Upper lobe of left lung (tissue), 6 donors: ENCODE measurements around the gene ZBTB5. TPM values are rescaled to one million over a fixed set of nuclear protein-coding genes. Genes with fewer than 3 reads are reported as not detected.

Source experiments
- ATAC-seq, 2 donors: fragments of 200-7000 bp; cut with Tn5 transposase; one replicate each; pipeline ENCODE4 v1.9.1; 2022; ENCODE audit warnings: mild to moderate bottlenecking in 2 of 2, moderate library complexity in 2 of 2; ENCODE audit not compliant: low FRiP score in 2 of 2
- DNase-seq, 2 donors: peaks; one replicate each; pipeline ENCODE4 v3.0.0-alpha.2; 2019 to 2020
- H3K27ac ChIP-seq, 4 donors: fragments of 200-600 bp; sonication (generic); one replicate each; pipeline ENCODE4 v1.5.1; 2016 to 2019
- H3K27me3 ChIP-seq, 4 donors: fragments of 200-600 bp; sonication (generic); one replicate each; pipeline ENCODE4 v1.5.1; 2017 to 2019
- H3K36me3 ChIP-seq, 4 donors: fragments of 200-600 bp; sonication (generic); one replicate each; pipeline ENCODE4 v1.5.1; 2016 to 2019
- H3K4me1 ChIP-seq, 4 donors: fragments of 200-600 bp; sonication (generic); one replicate each; pipeline ENCODE4 v1.5.1; 2018 to 2019
- H3K4me3 ChIP-seq, 4 donors: fragments of 200-600 bp; sonication (generic); one replicate each; pipeline ENCODE4 v1.5.1; 2017 to 2019; ENCODE audit warnings: mild to moderate bottlenecking in 2 of 4, moderate library complexity in 1 of 4
- H3K9me3 ChIP-seq, 4 donors: fragments of 200-600 bp; sonication (generic); one replicate each; pipeline ENCODE4 v1.5.1; 2018 to 2019
- EP300 ChIP-seq, 4 donors: sonication (generic); formaldehyde crosslinking; IDR thresholded peaks; one replicate each; pipeline ENCODE4 v1.5.1; 2017; ENCODE audit warnings: antibody characterized with exemption in 4 of 4, control low read depth in 2 of 4
- POLR2A ChIP-seq, 4 donors: fragments of 450-650 bp; IDR thresholded peaks; one replicate each; pipeline ENCODE4 v1.5.1; 2016 to 2017; ENCODE audit warnings: antibody characterized with exemption in 4 of 4, mild to moderate bottlenecking in 2 of 4
- POLR2AphosphoS5 ChIP-seq, 2 donors: sonication (generic); formaldehyde crosslinking; IDR thresholded peaks; one replicate each; pipeline ENCODE4 v1.5.1; 2017; ENCODE audit warnings: antibody characterized with exemption in 2 of 2
- WGBS, 2 donors: methylation state at CpG; one replicate each; pipeline ENCODE4 v1.1.5; 2017 to 2018; 5-methylcytosine and 5-hydroxymethylcytosine counted together
- total RNA-seq, 6 donors: library from RNA; depleted of rRNA in 4 of 6; stranded (reverse); fragments of >200 nt in 4 of 6; gene quantifications; one replicate each; pipeline versions ENCODE4 v1.1.0 to v1.2.1, GENCODE V29; 2016 to 2021
- TF ChIP-seq, protein P1 (sequence below), 6 experiments: fragments of 450-650 bp in 4 of 6; fragments of 200-600 bp in 2 of 6; sonication (generic) in 2 of 6; IDR thresholded peaks; one replicate each; pipeline ENCODE4 v1.5.1; 2016 to 2019; ENCODE audit warnings: antibody characterized with exemption in 6 of 6
- donor health status: DM: no; HTN: no; CAD: no; lungs with moderate emphysema.
- donor health status: DM: no; HTN: yes; CAD: no; lungs with severe emphysema.

The ZBTB5 gene
- total RNA-seq, 6 donors from 2014 or later, result 7.9 to 15.0 (median 10.0) TPM

DNA sequence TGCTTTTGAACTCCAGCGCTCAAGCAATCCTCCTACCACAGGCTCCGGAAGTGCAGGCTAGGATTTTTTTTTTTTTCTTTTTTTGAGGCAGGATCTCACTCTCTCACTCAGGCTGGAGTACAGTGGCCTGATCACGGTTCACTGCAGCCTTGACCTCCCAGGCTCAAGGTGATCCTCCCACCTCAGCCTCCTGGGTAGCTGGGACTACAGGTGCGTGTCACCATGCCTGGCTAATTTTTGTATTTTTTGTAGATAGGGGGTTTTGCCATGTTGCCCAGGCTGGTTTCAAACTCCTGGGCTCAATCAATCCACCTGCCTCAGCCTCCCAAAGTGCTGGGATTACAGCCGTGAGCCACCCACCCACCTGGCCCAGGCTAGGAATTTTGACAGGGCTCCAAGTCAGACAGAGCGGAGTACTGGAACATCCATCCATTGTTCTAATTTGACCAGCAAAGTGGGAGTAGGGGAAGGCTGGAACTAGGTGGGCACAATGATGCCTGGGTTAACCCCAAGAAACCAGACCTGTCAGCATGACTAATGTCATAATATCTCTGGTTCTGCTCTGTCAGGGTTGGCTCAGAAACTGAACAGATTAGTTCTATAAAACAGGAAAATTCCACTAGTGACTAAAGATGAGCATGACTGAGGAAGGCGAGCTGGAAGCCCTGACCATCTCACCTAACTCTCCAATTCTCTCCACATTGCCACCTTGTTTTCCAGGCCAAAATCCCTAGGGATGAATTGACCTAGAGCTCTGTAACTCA is 9.2 kb downstream of the ZBTB5 start:
- WGBS, 2 donors, result 82 to 83% methylated on average over 7 of the region's 7 CpGs
- no peaks in the 10 kb centered on the region for H3K27me3 ChIP-seq
- ATAC-seq (no peak), DNase-seq (no peak)
- H3K4me3 ChIP-seq, result no peak overlapping the region
- TF ChIP-seq, protein P1, sequence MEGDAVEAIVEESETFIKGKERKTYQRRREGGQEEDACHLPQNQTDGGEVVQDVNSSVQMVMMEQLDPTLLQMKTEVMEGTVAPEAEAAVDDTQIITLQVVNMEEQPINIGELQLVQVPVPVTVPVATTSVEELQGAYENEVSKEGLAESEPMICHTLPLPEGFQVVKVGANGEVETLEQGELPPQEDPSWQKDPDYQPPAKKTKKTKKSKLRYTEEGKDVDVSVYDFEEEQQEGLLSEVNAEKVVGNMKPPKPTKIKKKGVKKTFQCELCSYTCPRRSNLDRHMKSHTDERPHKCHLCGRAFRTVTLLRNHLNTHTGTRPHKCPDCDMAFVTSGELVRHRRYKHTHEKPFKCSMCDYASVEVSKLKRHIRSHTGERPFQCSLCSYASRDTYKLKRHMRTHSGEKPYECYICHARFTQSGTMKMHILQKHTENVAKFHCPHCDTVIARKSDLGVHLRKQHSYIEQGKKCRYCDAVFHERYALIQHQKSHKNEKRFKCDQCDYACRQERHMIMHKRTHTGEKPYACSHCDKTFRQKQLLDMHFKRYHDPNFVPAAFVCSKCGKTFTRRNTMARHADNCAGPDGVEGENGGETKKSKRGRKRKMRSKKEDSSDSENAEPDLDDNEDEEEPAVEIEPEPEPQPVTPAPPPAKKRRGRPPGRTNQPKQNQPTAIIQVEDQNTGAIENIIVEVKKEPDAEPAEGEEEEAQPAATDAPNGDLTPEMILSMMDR (IDR thresholded peaks at IDR 0.05), result no peak
- TF ChIP-seq POLR2AphosphoS5 (IDR thresholded peaks at IDR 0.05) (no peak), EP300 (IDR thresholded peaks at IDR 0.05) (no peak), POLR2A (IDR thresholded peaks at IDR 0.05) (no peak)
- no peak overlapping the region for H3K27ac ChIP-seq
- peaks cover 0 to 2% (median 0%) of the 10 kb centered on the region in 4 donors for H3K36me3 ChIP-seq
- no peaks in the 10 kb centered on the region for H3K9me3 ChIP-seq
- H3K4me1 ChIP-seq, result peaks cover 0 to 18% (median 8%) of the 10 kb centered on the region in 4 donors

DNA sequence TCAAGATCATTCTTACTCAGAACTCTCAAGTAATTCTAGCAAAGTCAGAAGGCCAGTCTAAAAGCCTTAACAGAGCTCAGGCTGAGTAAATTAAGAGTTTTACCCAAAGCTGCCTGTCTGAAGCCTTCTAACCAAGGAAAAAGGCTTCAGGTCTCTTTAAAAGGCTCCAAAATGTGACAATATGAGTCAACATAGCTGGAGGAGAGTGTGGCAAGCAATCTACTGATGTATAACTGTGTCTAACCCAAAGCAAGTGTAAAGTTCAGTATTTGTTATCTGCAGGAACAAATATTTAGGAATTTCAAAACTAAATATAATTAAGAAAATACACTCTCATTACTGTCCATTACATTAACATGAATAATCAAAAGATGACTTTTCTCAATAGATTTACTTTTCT is 11.0 kb downstream of the ZBTB5 start:
- Histone ChIP-seq H3K27me3 (no peaks in the 10 kb centered on the region), H3K4me3 (no peak overlapping the region), H3K36me3 (peaks cover 0 to 9% (median 0%) of the 10 kb centered on the region in 4 donors), H3K4me1 (peaks cover 0 to 18% (median 7%) of the 10 kb centered on the region in 4 donors), H3K27ac (no peak overlapping the region), H3K9me3 (no peaks in the 10 kb centered on the region)
- no peak for DNase-seq
- no peak for TF ChIP-seq POLR2AphosphoS5 (IDR thresholded peaks at IDR 0.05)
- TF ChIP-seq EP300 (IDR thresholded peaks at IDR 0.05), result no peak
- TF ChIP-seq POLR2A (IDR thresholded peaks at IDR 0.05), result no peak
- TF ChIP-seq, protein P1 (IDR thresholded peaks at IDR 0.05), result no peak
- no peak for ATAC-seq

DNA sequence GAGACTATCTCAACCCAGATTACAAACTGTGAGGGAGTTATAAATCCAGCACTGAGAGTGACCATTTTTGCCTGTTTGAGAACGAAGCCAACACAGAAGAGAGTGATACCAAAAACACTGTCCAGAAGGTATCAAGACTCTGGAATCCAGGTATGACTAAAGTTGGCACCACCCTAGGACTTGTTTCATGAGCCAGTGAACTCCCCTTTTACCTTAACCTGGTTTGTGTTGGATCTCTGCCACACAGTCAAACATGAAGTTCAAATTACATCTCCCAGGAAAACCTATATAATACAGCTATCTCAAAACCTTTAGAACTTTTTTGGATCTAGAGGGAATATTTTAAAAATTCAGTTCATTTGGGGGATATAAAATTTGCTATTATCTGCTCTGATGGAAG is 11.4 kb downstream of the ZBTB5 start:
- Histone ChIP-seq H3K4me1 (peaks cover 0 to 18% (median 7%) of the 10 kb centered on the region in 4 donors), H3K9me3 (no peaks in the 10 kb centered on the region), H3K36me3 (peaks cover 0 to 9% (median 0%) of the 10 kb centered on the region in 4 donors), H3K27me3 (no peaks in the 10 kb centered on the region), H3K4me3 (no peak overlapping the region), H3K27ac (no peak overlapping the region)
- 75 to 94% methylated on average over 1 of the region's 1 CpG for WGBS, 2 donors
- ATAC-seq (no peak), DNase-seq (no peak)
- TF ChIP-seq, protein P1 (IDR thresholded peaks at IDR 0.05), result no peak
- no peak for TF ChIP-seq POLR2AphosphoS5 (IDR thresholded peaks at IDR 0.05)
- no peak for TF ChIP-seq EP300 (IDR thresholded peaks at IDR 0.05)
- TF ChIP-seq POLR2A (IDR thresholded peaks at IDR 0.05), result no peak

DNA sequence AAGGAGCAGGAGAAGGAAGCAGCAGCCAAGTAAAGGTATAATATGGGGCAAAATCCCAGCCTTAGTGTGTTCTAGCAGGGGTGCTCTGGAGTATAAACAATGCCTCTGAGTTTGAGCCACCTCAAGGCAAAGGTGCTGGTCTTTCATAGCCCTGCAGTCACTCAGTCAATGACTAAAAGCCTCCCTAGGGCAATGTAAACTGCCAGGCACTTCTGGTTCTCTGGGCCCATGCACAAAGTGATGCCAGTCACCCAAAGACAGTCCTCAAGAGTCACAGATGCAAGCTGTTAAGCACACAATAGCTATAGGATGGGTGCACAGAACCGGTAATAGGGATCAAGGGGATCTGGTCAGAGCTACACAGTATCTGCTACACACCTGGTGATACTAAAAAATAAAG is 12.6 kb downstream of the ZBTB5 start:
- H3K27me3 ChIP-seq, result no peaks in the 10 kb centered on the region
- DNase-seq (no peak), ATAC-seq (no peak)
- no peak for TF ChIP-seq POLR2A (IDR thresholded peaks at IDR 0.05)
- TF ChIP-seq, protein P1 (IDR thresholded peaks at IDR 0.05), result no peak
- TF ChIP-seq POLR2AphosphoS5 (IDR thresholded peaks at IDR 0.05), result no peak
- H3K9me3 ChIP-seq, result no peaks in the 10 kb centered on the region
- WGBS, 2 donors, result 93 to 94% methylated on average over 1 of the region's 1 CpG
- peaks cover 0 to 9% (median 0%) of the 10 kb centered on the region in 4 donors for H3K36me3 ChIP-seq
- peaks cover 0 to 18% (median 7%) of the 10 kb centered on the region in 4 donors for H3K4me1 ChIP-seq
- no peak overlapping the region for H3K27ac ChIP-seq
- no peak overlapping the region for H3K4me3 ChIP-seq

DNA sequence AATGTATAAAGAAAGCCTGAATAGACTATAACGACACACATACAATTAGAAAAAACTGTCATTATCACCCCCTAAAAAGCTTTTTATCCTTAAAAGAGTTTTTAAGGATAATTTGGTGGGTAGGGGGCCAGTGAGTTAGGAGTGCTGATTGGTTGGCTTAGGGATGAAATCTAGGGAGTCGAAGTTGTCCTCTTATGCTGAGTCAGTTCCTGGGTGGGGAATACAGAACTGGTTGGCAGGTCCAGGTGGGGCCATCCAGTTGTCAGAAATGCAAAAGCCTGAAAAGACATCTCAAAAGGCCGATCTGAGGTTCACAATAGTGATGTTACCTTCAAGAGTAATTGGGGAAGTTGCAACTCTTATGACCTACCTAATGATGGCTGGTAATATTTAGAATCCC is 13.6 kb downstream of the ZBTB5 start:
- H3K27me3 ChIP-seq, result no peaks in the 10 kb centered on the region
- peaks cover 0 to 9% (median 0%) of the 10 kb centered on the region in 4 donors for H3K36me3 ChIP-seq
- H3K9me3 ChIP-seq, result no peaks in the 10 kb centered on the region
- H3K4me1 ChIP-seq, result peaks cover 0 to 12% (median 7%) of the 10 kb centered on the region in 4 donors
- no peak overlapping the region for H3K4me3 ChIP-seq
- no peak overlapping the region for H3K27ac ChIP-seq
- TF ChIP-seq POLR2AphosphoS5 (IDR thresholded peaks at IDR 0.05), result no peak
- TF ChIP-seq POLR2A (IDR thresholded peaks at IDR 0.05), result no peak
- TF ChIP-seq EP300 (IDR thresholded peaks at IDR 0.05), result no peak
- TF ChIP-seq, protein P1 (IDR thresholded peaks at IDR 0.05), result no peak
- ATAC-seq (no peak), DNase-seq (no peak)
- WGBS, 2 donors, result 79 to 82% methylated on average over 3 of the region's 3 CpGs
